GM23338 (cell line): ENCODE measurements around the gene IGSF9B. TPM values are rescaled to one million over a fixed set of nuclear protein-coding genes. Genes with fewer than 3 reads are reported as not detected.
A peak's percentile ranks its signal among the peaks of the same experiment; 100 is the strongest.

ENCODE experiments used
- ATAC-seq: fragments of 200-7000 bp; cut with Tn5 transposase; 3 replicates; pipeline ENCODE4 v1.9.1; 2020
- DNase-seq: peaks from one replicate; pipeline ENCODE4 v3.0.0-alpha.2; 2015; ENCODE audit warnings: low spot score
- H2AFZ ChIP-seq: fragments of 200-600 bp; sonication (generic); 2 replicates; pipeline ENCODE4 v1.8.0; 2016; ENCODE audit warnings: antibody characterized with exemption, mild to moderate bottlenecking, moderate library complexity
- H3F3A ChIP-seq: fragments of 200-600 bp; sonication (generic); replicated peaks from 2 replicates; pipeline ENCODE4 v1.8.0; 2017; ENCODE audit warnings: antibody characterized with exemption, mixed run types, low read depth
- H3K27ac ChIP-seq: fragments of 200-600 bp; sonication (generic); 2 replicates; pipeline ENCODE4 v1.6.1; 2016; ENCODE audit warnings: low read depth
- H3K27me3 ChIP-seq: fragments of 200-600 bp; sonication (generic); 2 replicates; pipeline ENCODE4 v1.8.0; 2016; ENCODE audit warnings: mild to moderate bottlenecking, mixed run types, moderate library complexity; ENCODE audit not compliant: insufficient read depth
- H3K36me3 ChIP-seq: fragments of 200-600 bp; sonication (generic); 2 replicates; pipeline ENCODE4 v1.8.0; 2016; ENCODE audit warnings: mild to moderate bottlenecking; ENCODE audit not compliant: insufficient read depth
- H3K4me1 ChIP-seq: fragments of 200-600 bp; sonication (generic); 2 replicates; pipeline ENCODE4 v1.8.0; 2016; ENCODE audit warnings: mild to moderate bottlenecking, moderate library complexity; ENCODE audit not compliant: insufficient read depth
- H3K4me2 ChIP-seq: fragments of 200-600 bp; sonication (generic); 2 replicates; pipeline ENCODE4 v1.7.1; 2017; ENCODE audit warnings: mixed run types
- H3K4me3 ChIP-seq: fragments of 200-600 bp; sonication (generic); 2 replicates; pipeline ENCODE4 v1.6.1; 2016; ENCODE audit warnings: mixed run types
- H3K79me2 ChIP-seq: fragments of 200-600 bp; sonication (generic); replicated peaks from 2 replicates; pipeline ENCODE4 v1.8.0; 2017; ENCODE audit warnings: mild to moderate bottlenecking; ENCODE audit not compliant: insufficient read depth
- H3K9me2 ChIP-seq: fragments of 200-600 bp; sonication (generic); 2 replicates; pipeline ENCODE4 v1.8.0; 2017; ENCODE audit not compliant: insufficient read depth
- H4K20me1 ChIP-seq: fragments of 200-600 bp; sonication (generic); replicated peaks from 2 replicates; pipeline ENCODE4 v1.8.0; 2017; ENCODE audit warnings: mild to moderate bottlenecking; ENCODE audit not compliant: insufficient read depth
- H3K27ac Mint-ChIP-seq: 2 replicates; pipeline ENCODE4 v1.8.0; 2020; ENCODE audit warnings: inconsistent platforms, mild to moderate bottlenecking, moderate library complexity, mixed read lengths
- H3K27me3 Mint-ChIP-seq: 3 replicates; pipeline ENCODE4 v1.8.0; 2022; ENCODE audit warnings: low read depth, mild to moderate bottlenecking, moderate library complexity, mixed read lengths, inconsistent platforms; ENCODE audit not compliant: insufficient read depth, poor library complexity
- H3K36me3 Mint-ChIP-seq: 3 replicates; pipeline ENCODE4 v1.8.0; 2021; ENCODE audit warnings: low read depth, mild to moderate bottlenecking, inconsistent platforms, moderate library complexity, mixed read lengths
- H3K4me1 Mint-ChIP-seq: 3 replicates; pipeline ENCODE4 v1.8.0; 2020; ENCODE audit warnings: mild to moderate bottlenecking, inconsistent platforms, mixed read lengths
- H3K4me3 Mint-ChIP-seq: 3 replicates; pipeline ENCODE4 v1.8.0; 2021; ENCODE audit warnings: moderate library complexity, mild to moderate bottlenecking, inconsistent platforms, mixed read lengths
- H3K9me3 Mint-ChIP-seq: 3 replicates; pipeline ENCODE4 v1.8.0; 2020; ENCODE audit warnings: moderate library complexity, mild to moderate bottlenecking, inconsistent platforms, mixed read lengths
- CREB1 ChIP-seq: fragments of 250-450 bp; sonication (Bioruptor Pico); IDR thresholded peaks from 2 replicates; pipeline ENCODE4 v1.5.0; 2020; ENCODE audit warnings: low read depth, mild to moderate bottlenecking, moderate library complexity
- ETS1 ChIP-seq: IDR thresholded peaks from 2 replicates; pipeline ENCODE4 v1.6.1; 2016; ENCODE audit warnings: antibody characterized with exemption
- polyA plus RNA-seq: library from polyadenylated mRNA; unstranded; fragments of >200 nt; fragmentation: Nextera tagmentation; extraction: Ambion mirVana; gene quantifications from 2 replicates; pipeline ENCODE4 v1.2.1, GENCODE V29; 2016
- total RNA-seq: library from RNA; depleted of rRNA; stranded (reverse); fragments of >200 nt; shearing (Covaris generic); gene quantifications from 2 replicates; pipeline ENCODE4 v1.2.3, GENCODE V29; 2014
- TF ChIP-seq, protein P1 (sequence below), 2 experiments: fragments of 200-600 bp in 1 of 2; sonication (generic) in 1 of 2; conservative IDR thresholded peaks; 2 replicates each; pipeline versions ENCODE4 v1.5.1 to v1.6.1; 2016 to 2017; ENCODE audit warnings: antibody characterized with exemption in 2 of 2, low read depth in 2 of 2, mild to moderate bottlenecking in 2 of 2, moderate library complexity in 1 of 2

The IGSF9B gene
- total and polyA plus RNA-seq, 2 experiments from 2014 or later: 8.7 to 51.2 TPM

DNA sequence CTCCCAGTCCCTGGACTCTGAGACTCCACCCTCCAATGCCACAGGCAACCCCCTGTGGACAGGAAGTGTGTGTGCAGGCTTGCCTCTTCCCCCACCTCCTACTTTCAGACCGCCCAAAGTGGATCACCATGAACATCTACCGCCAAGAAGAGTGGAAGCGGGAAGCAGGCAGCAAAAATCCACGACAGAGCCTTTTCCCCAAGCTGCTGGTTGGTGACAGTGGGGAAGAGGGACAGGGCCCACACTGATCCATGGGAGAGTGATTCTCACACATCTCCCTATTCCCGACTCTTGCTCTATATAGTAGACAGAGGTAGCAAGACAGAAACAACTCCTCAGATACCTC lies 58.0 kb downstream of the IGSF9B start:
- Histone ChIP-seq H3K27ac (no peak overlapping the region), H3K4me1 (peaks cover 29% of the 10 kb centered on the region), H3K36me3 (no peaks in the 10 kb centered on the region), H3K4me3 (no peak overlapping the region), H3K27me3 (no peaks in the 10 kb centered on the region), H3F3A (peaks cover 11% of the 10 kb centered on the region; the same call in 1 of the 2 replicates), H3K9me2 (no peaks in the 10 kb centered on the region), H2AFZ (no peak overlapping the region), H4K20me1 (peaks cover 8% of the 10 kb centered on the region; the same call in 1 of the 2 replicates), H3K4me2 (no peak overlapping the region), H3K79me2 (no peaks in the 10 kb centered on the region)
- Mint-ChIP-seq H3K27ac (no peak overlapping the region; the same call in 1 of the 2 replicates), H3K27me3 (peaks cover 5% of the 10 kb centered on the region), H3K4me3 (no peak overlapping the region), H3K36me3 (peaks cover 18% of the 10 kb centered on the region), H3K9me3 (no peaks in the 10 kb centered on the region), H3K4me1 (peaks cover 42% of the 10 kb centered on the region)
- TF ChIP-seq, protein P1, sequence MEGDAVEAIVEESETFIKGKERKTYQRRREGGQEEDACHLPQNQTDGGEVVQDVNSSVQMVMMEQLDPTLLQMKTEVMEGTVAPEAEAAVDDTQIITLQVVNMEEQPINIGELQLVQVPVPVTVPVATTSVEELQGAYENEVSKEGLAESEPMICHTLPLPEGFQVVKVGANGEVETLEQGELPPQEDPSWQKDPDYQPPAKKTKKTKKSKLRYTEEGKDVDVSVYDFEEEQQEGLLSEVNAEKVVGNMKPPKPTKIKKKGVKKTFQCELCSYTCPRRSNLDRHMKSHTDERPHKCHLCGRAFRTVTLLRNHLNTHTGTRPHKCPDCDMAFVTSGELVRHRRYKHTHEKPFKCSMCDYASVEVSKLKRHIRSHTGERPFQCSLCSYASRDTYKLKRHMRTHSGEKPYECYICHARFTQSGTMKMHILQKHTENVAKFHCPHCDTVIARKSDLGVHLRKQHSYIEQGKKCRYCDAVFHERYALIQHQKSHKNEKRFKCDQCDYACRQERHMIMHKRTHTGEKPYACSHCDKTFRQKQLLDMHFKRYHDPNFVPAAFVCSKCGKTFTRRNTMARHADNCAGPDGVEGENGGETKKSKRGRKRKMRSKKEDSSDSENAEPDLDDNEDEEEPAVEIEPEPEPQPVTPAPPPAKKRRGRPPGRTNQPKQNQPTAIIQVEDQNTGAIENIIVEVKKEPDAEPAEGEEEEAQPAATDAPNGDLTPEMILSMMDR (conservative IDR thresholded peaks at IDR 0.05; ENCODE audit: low read depth in 2 of 2): peak in 1 of 2 experiments; percentile 6; a peak in 1 of 4 replicates
- no peak for TF ChIP-seq CREB1
- ATAC-seq (peak; percentile 17), DNase-seq (no peak)

- DNase-seq (peak; percentile 84), ATAC-seq (peak; percentile 69)
- no peak overlapping the region for H3K4me3 Mint-ChIP-seq
Observed at GRCh38 chr11:133898031-133898769, 58.6 kb downstream of the IGSF9B start.

More at GRCh38 chr11:133898031-133898769, 58.6 kb downstream of the IGSF9B start:
- Histone ChIP-seq H3K36me3 (no peaks in the 10 kb centered on the region), H2AFZ (no peak overlapping the region), H3K4me3 (no peak overlapping the region), H3K27ac (no peak overlapping the region), H3K9me2 (no peaks in the 10 kb centered on the region), H3K4me1 (peaks cover 29% of the 10 kb centered on the region), H3F3A (peaks cover 11% of the 10 kb centered on the region; the same call in 1 of the 2 replicates), H4K20me1 (peaks cover 8% of the 10 kb centered on the region; the same call in 1 of the 2 replicates), H3K27me3 (no peaks in the 10 kb centered on the region), H3K79me2 (no peaks in the 10 kb centered on the region), H3K4me2 (no peak overlapping the region)
- Mint-ChIP-seq H3K27me3 (peaks cover 5% of the 10 kb centered on the region), H3K4me1 (peaks cover 42% of the 10 kb centered on the region), H3K9me3 (no peaks in the 10 kb centered on the region), H3K36me3 (peaks cover 13% of the 10 kb centered on the region), H3K27ac (no peak overlapping the region; the same call in 1 of the 2 replicates)
- TF ChIP-seq CREB1: peak; percentile 54; the same call in 1 of the 2 replicates
- no peak for TF ChIP-seq ETS1
- TF ChIP-seq, protein P1 (conservative IDR thresholded peaks at IDR 0.05; ENCODE audit: low read depth in 2 of 2): peak; percentile 77 to 78
